Stimulated activated CD4-positive, alpha-beta T cell treated with anti-CD3 and anti-CD28 coated beads, TNF-alpha, amount 100 ng/mL, for 24 hours (primary cell): ENCODE measurements around the gene PVALB.
"Not testable (repeated sequence)": the region's sequence is repeated elsewhere in the genome, so short reads cannot be mapped to it uniquely, and the experiment has no call there.

Source experiments
- DNase-seq, 3 experiments: peaks; one replicate each; pipeline ENCODE4 v3.0.0-alpha.2; 2020; ENCODE audit warnings: low read depth in 3 of 3

The PVALB gene

DNA sequence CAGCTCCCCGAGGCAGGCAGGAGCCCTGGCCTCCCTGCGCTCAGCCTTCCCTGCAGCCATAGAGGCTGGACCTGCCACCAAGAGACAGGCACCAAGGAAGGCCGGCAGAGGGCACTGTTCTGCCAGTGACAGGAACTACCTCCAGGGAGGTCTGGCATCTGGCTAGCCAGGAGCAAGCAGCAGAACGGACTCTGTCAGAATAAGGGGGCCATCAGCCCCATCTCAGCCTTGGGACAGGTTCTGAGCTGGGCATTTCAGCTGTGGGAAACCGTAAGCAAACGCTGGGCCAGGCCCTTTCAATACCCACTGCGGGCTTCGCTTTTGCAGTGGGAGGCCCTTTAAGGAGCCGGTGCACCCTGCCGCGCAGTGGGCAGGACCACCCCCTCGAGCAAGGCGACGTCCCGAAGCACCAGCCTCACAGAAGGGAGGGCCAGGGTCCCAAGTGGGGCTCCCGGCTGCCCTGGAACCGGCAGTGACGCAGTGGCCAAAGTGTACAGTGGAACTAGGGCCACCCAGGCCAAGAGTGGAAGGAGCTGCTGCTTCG, 59.1 kb downstream of the PVALB start:
- peak; percentile 47 to 76 (median 51) for DNase-seq

DNA sequence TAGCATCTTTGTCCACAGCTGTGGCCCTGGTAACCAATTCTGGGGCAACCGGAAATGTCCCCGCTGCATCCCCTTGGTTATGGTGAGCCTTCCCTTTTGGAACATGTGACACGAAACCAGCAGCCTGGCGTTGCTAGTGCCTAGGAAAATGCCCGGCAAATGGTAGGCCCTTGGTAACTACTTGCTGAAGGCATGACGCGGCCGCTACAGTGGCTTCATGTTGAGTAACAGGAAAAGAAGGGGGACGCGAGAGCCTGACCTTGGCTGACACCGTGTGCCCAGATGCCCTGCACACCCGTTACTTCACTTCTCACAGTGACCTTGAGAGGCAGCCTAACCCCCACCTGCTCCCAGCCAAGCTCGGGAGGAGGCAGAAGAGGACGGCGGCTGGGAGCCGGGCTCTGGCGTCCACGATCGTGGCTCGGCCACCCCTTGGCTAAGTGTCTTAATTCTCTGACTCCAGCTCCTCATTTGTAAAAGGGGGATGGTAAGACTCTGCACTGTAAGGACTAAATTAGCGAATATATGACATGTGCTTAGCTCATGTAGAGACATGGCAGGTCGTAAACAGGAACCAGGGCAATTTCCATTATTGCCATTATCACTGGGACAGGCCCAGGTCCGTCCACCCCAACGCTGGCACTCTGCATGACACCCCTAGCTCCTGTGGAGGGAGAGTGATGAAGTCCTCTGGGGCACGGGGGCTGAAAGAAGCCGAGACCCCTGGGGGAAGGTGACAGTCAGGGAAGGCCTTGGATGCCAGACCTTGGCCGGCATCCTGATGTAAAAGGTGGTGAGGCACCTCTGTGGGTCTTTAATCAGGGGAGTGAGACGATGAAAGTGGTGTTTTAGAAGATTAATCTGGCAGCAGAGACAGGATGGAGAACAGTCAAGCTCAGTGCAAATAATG, 59.8 kb downstream of the PVALB start:
- no peak for DNase-seq

DNA sequence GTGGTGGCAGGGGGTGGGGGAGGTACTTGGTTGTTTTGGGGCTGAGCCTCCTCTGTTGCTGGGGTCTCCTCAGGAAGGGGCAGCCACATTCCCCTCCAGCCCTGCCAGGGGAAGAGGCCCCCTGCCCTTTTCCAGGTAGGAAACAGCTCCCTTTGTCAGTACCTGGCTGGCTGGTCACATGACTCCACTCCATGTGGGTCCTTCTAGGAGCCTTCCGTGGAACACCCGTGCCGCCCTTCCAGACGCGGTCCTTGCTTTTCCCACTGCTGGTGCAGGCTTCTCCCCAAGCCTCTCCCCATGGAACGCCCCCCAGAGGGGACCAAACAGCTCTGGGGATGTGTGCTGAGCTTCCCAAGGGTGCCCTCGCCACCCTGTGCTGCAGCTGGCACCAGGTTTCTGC, 60.8 kb downstream of the PVALB start:
- DNase-seq, result no peak

DNA sequence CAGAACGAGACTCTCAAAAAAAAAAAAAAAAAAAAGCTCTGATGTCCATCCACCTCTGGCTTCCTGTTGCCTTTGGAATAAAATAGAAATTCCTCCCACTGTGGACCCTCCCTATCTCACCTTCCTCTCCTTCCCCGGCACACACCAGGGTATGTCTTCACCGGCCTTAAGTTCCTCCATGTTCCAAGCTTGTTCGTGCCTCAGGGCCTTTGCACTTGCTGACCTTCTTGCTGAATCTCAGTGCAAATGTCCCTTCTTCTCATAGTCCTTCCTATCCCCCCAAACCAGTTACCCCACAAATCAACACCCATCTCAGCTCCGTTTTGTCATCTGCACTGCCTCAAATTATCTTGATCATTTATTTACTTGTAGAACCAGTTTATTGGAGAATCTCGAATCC, 61.5 kb downstream of the PVALB start:
- DNase-seq, result no peak

DNA sequence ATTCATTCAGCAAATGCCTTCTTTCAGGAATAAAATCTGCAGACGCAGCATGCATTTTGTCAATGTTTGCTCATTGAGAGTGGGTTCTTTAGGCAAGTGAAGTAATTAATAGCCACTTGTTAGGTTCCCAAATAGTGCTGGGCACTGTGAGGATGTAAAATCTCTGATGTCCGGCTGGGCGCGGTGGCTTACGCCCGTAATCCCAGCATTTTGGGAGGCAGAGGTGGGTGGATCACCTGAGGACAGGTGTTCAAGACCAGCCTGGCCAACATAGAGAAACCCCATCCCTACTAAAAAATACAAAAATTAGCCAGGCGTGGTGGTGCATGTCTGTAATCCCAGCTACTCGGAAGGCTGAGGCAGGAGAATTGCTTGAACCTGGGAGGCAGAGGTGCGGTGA, 62.0 kb downstream of the PVALB start:
- not testable (repeated sequence) for DNase-seq

DNA sequence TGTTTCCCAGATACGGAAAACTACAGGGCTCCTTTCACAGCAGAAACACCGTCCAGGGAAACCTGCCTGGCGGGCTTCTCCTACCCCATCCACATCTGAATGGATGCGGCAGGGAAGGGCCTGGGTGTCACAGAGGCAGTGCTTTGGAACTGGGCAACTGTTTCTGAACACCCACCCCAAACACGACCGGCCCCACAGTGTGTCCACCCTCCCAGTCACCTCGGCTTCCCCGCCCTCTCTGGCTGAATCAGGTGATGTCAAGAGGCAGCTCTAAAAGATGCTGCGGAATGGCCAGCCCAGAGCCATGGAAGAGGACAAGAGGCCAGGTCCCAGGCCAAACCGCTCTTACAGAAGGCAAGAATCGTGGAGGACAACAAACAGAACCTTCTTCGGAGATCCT, 62.9 kb downstream of the PVALB start:
- no peak for DNase-seq

DNA sequence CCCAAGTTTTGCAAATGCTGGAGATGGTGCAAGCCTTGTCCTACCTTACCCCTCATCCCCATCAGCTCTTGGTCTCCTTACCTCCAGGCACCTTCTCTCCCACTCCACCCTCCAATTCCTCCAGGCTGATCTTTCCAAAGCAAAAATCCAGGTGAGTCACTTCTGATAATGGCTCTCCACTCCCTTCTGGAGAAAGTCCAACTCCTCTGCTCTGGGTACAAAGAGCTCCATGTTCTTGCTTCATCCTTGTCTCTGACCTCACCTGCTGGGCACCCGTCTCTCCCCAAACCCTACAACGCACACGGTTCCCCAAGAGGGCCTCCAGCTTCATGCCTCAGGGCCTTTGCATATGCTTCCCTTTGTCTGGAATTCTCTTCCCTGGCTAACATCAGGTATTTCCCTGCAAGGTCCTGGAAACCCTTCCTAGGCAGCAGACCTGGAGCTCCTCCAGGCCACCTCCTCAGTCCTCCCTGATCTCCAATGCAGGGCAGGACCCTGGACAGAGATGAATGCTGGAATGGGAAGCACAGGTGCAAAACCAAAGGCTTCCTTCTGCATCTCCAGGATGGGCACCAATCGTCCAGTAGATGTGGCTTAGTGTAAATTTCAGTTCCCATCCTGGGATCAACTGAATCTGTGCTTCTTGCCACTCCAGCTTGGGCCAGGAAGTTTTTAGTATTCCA, 63.6 kb downstream of the PVALB start:
- no peak for DNase-seq
